Activated T-cell treated with anti-CD3 and anti-CD28 coated beads, Interleukin-2, amount 50 U/mL, for 72 hours (primary cell): ENCODE data around the gene GRIA1. TPM values are rescaled to one million over a fixed set of nuclear protein-coding genes. Genes with fewer than 3 reads are reported as not detected.
"Not testable (repeated sequence)": the region's sequence is repeated elsewhere in the genome, so short reads cannot be mapped to it uniquely, and the experiment has no call there.

Source experiments
- ATAC-seq, 2 donors: fragments of 150-1000 bp; cut with Tn5 transposase; replicated peaks in 1 of 2; 2 replicates each; pipeline ENCODE4 v1.10.0; 2021; ENCODE audit warnings: moderate library complexity in 2 of 2, mild to moderate bottlenecking in 1 of 2
- DNase-seq, 2 donors: peaks; one replicate each; pipeline ENCODE4 v3.0.0; 2021 to 2022; ENCODE audit warnings: mixed read lengths in 1 of 2
- H3K27ac Mint-ChIP-seq: one replicate; pipeline ENCODE4 v1.8.0; 2022; ENCODE audit warnings: mild to moderate bottlenecking, moderate library complexity, mixed read lengths
- H3K27me3 Mint-ChIP-seq: one replicate; pipeline ENCODE4 v1.8.0; 2022; ENCODE audit warnings: low read depth, mixed read lengths
- H3K36me3 Mint-ChIP-seq, 2 donors: one replicate each; pipeline ENCODE4 v1.8.0; 2022; ENCODE audit warnings: mixed read lengths in 2 of 2, mild to moderate bottlenecking in 1 of 2; ENCODE audit not compliant: insufficient read depth in 2 of 2
- H3K4me1 Mint-ChIP-seq: one replicate; pipeline ENCODE4 v1.8.0; 2022; ENCODE audit warnings: low read depth, mixed read lengths
- H3K4me3 Mint-ChIP-seq, 2 donors: one replicate each; pipeline ENCODE4 v1.8.0; 2022; ENCODE audit warnings: mild to moderate bottlenecking in 2 of 2, mixed read lengths in 2 of 2, moderate library complexity in 2 of 2
- H3K9me3 Mint-ChIP-seq, 2 donors: one replicate each; pipeline ENCODE4 v1.8.0; 2022; ENCODE audit warnings: mixed read lengths in 2 of 2
- total RNA-seq, 2 donors: library from RNA; stranded (reverse); gene quantifications; one replicate each; pipeline ENCODE4 v1.2.3, GENCODE V29; 2022

GRIA1 gene
- total RNA-seq, 2 donors from 2014 or later: not detected

- Mint-ChIP-seq H3K27ac (no peak overlapping the region), H3K27me3 (no peaks in the 10 kb centered on the region), H3K9me3 (peaks cover 3 to 4% of the 10 kb centered on the region in 2 donors), H3K4me1 (no peaks in the 10 kb centered on the region), H3K4me3 (no peak overlapping the region), H3K36me3 (no peaks in the 10 kb centered on the region)
- ATAC-seq (no peak), DNase-seq (no peak)
Measured at GRCh38 chr5:153713943-153714342, 223.5 kb downstream of the GRIA1 start.

GRCh38 chr5:153714798-153715197 is 224.3 kb downstream of the GRIA1 start:
- no peaks in the 10 kb centered on the region for H3K4me1 Mint-ChIP-seq
- no peak overlapping the region for H3K27ac Mint-ChIP-seq
- no peaks in the 10 kb centered on the region for H3K36me3 Mint-ChIP-seq
- no peak overlapping the region for H3K4me3 Mint-ChIP-seq
- DNase-seq: no peak
- H3K9me3 Mint-ChIP-seq: peaks cover 3 to 4% of the 10 kb centered on the region in 2 donors
- no peak for ATAC-seq
- no peaks in the 10 kb centered on the region for H3K27me3 Mint-ChIP-seq

GRCh38 chr5:153717287-153717686 is 226.8 kb downstream of the GRIA1 start:
- no peak overlapping the region for H3K27ac Mint-ChIP-seq
- no peak overlapping the region for H3K4me3 Mint-ChIP-seq
- H3K4me1 Mint-ChIP-seq: no peaks in the 10 kb centered on the region
- H3K27me3 Mint-ChIP-seq: no peaks in the 10 kb centered on the region
- no peaks in the 10 kb centered on the region for H3K36me3 Mint-ChIP-seq
- ATAC-seq (no peak), DNase-seq (no peak)
- peaks cover 0 to 2% of the 10 kb centered on the region in 2 donors for H3K9me3 Mint-ChIP-seq

- no peak overlapping the region for H3K27ac Mint-ChIP-seq
- peaks cover 0 to 2% of the 10 kb centered on the region in 2 donors for H3K9me3 Mint-ChIP-seq
- DNase-seq: no peak
- H3K4me1 Mint-ChIP-seq: no peaks in the 10 kb centered on the region
- H3K27me3 Mint-ChIP-seq: no peaks in the 10 kb centered on the region
- H3K36me3 Mint-ChIP-seq: peaks cover 0 to 5% of the 10 kb centered on the region in 2 donors
- no peak overlapping the region for H3K4me3 Mint-ChIP-seq
- no peak for ATAC-seq
Measured at GRCh38 chr5:153718713-153719112, 228.2 kb downstream of the GRIA1 start.

GRCh38 chr5:153719324-153719723 is 228.9 kb downstream of the GRIA1 start:
- no peak overlapping the region for H3K4me3 Mint-ChIP-seq
- peaks cover 0 to 5% of the 10 kb centered on the region in 2 donors for H3K36me3 Mint-ChIP-seq
- DNase-seq (no peak), ATAC-seq (no peak)
- no peaks in the 10 kb centered on the region for H3K27me3 Mint-ChIP-seq
- H3K27ac Mint-ChIP-seq: no peak overlapping the region
- no peaks in the 10 kb centered on the region for H3K4me1 Mint-ChIP-seq
- H3K9me3 Mint-ChIP-seq: peaks cover 0 to 2% of the 10 kb centered on the region in 2 donors

GRCh38 chr5:153723022-153723610 is 232.6 kb downstream of the GRIA1 start:
- H3K36me3 Mint-ChIP-seq, H3K4me3 Mint-ChIP-seq, H3K27ac Mint-ChIP-seq, H3K4me1 Mint-ChIP-seq, H3K27me3 Mint-ChIP-seq, DNase-seq, ATAC-seq, H3K9me3 Mint-ChIP-seq: not testable (repeated sequence)

GRCh38 chr5:153742060-153742459 is 251.6 kb downstream of the GRIA1 start:
- Mint-ChIP-seq H3K27ac (no peak overlapping the region), H3K4me3 (no peak overlapping the region), H3K9me3 (peaks cover 3% of the 10 kb centered on the region in 2 donors), H3K27me3 (peaks cover 19% of the 10 kb centered on the region), H3K4me1 (no peaks in the 10 kb centered on the region), H3K36me3 (peaks cover 0 to 2% of the 10 kb centered on the region in 2 donors)
- ATAC-seq (no peak), DNase-seq (no peak)

GRCh38 chr5:153744751-153745150 is 254.3 kb downstream of the GRIA1 start:
- ATAC-seq (no peak), DNase-seq (no peak)
- H3K27me3 Mint-ChIP-seq: peaks cover 19% of the 10 kb centered on the region
- no peaks in the 10 kb centered on the region for H3K4me1 Mint-ChIP-seq
- H3K36me3 Mint-ChIP-seq: no peaks in the 10 kb centered on the region
- H3K4me3 Mint-ChIP-seq: no peak overlapping the region
- H3K27ac Mint-ChIP-seq: no peak overlapping the region
- H3K9me3 Mint-ChIP-seq: no peaks in the 10 kb centered on the region

GRCh38 chr5:153745778-153746395 is 255.4 kb downstream of the GRIA1 start:
- Mint-ChIP-seq H3K27me3 (peaks cover 19% of the 10 kb centered on the region), H3K27ac (no peak overlapping the region), H3K9me3 (no peaks in the 10 kb centered on the region), H3K36me3 (no peaks in the 10 kb centered on the region), H3K4me1 (no peaks in the 10 kb centered on the region), H3K4me3 (no peak overlapping the region)
- no peak for ATAC-seq
- no peak for DNase-seq

- H3K9me3 Mint-ChIP-seq: no peaks in the 10 kb centered on the region
- no peak for DNase-seq
- H3K4me3 Mint-ChIP-seq: no peak overlapping the region
- H3K27ac Mint-ChIP-seq: no peak overlapping the region
- no peaks in the 10 kb centered on the region for H3K36me3 Mint-ChIP-seq
- no peaks in the 10 kb centered on the region for H3K4me1 Mint-ChIP-seq
- H3K27me3 Mint-ChIP-seq: peaks cover 19% of the 10 kb centered on the region
- ATAC-seq: no peak
Measured at GRCh38 chr5:153746440-153746839, 256.0 kb downstream of the GRIA1 start.

GRCh38 chr5:153748823-153749222 is 258.4 kb downstream of the GRIA1 start:
- no peak for DNase-seq
- no peak overlapping the region for H3K4me3 Mint-ChIP-seq
- no peak overlapping the region for H3K27ac Mint-ChIP-seq
- H3K36me3 Mint-ChIP-seq: no peaks in the 10 kb centered on the region
- H3K27me3 Mint-ChIP-seq: peaks cover 5% of the 10 kb centered on the region
- H3K4me1 Mint-ChIP-seq: no peaks in the 10 kb centered on the region
- no peak for ATAC-seq
- H3K9me3 Mint-ChIP-seq: no peaks in the 10 kb centered on the region

GRCh38 chr5:153749960-153750359 is 259.5 kb downstream of the GRIA1 start:
- DNase-seq: no peak
- H3K4me3 Mint-ChIP-seq: no peak overlapping the region
- no peaks in the 10 kb centered on the region for H3K4me1 Mint-ChIP-seq
- H3K27me3 Mint-ChIP-seq: peaks cover 5% of the 10 kb centered on the region
- no peak for ATAC-seq
- H3K36me3 Mint-ChIP-seq: no peaks in the 10 kb centered on the region
- peaks cover 2 to 3% of the 10 kb centered on the region in 2 donors for H3K9me3 Mint-ChIP-seq
- H3K27ac Mint-ChIP-seq: no peak overlapping the region

- no peaks in the 10 kb centered on the region for H3K4me1 Mint-ChIP-seq
- no peak overlapping the region for H3K27ac Mint-ChIP-seq
- no peaks in the 10 kb centered on the region for H3K36me3 Mint-ChIP-seq
- DNase-seq (no peak), ATAC-seq (no peak)
- no peak overlapping the region for H3K4me3 Mint-ChIP-seq
- peaks cover 2 to 3% of the 10 kb centered on the region in 2 donors for H3K9me3 Mint-ChIP-seq
- no peaks in the 10 kb centered on the region for H3K27me3 Mint-ChIP-seq
Measured at GRCh38 chr5:153751251-153751650, 260.8 kb downstream of the GRIA1 start.

- H3K27me3 Mint-ChIP-seq: no peaks in the 10 kb centered on the region
- H3K9me3 Mint-ChIP-seq: peaks cover 3% of the 10 kb centered on the region in 2 donors
- H3K4me3 Mint-ChIP-seq: no peak overlapping the region
Measured at GRCh38 chr5:153752890-153753289, 262.4 kb downstream of the GRIA1 start.

More at GRCh38 chr5:153752890-153753289, 262.4 kb downstream of the GRIA1 start:
- no peak overlapping the region for H3K27ac Mint-ChIP-seq
- no peak for DNase-seq
- ATAC-seq: no peak
- H3K4me1 Mint-ChIP-seq: no peaks in the 10 kb centered on the region
- H3K36me3 Mint-ChIP-seq: no peaks in the 10 kb centered on the region
